CMK (cell line): ENCODE results near the gene CDHR2.
"Not testable (repeated sequence)": the region's sequence is repeated elsewhere in the genome, so short reads cannot be mapped to it uniquely, and the experiment has no call there.

Source experiments
- DNase-seq: peaks from one replicate; pipeline ENCODE4 v3.0.0-alpha.2; 2010; ENCODE audit warnings: low read depth

CDHR2 gene

DNA sequence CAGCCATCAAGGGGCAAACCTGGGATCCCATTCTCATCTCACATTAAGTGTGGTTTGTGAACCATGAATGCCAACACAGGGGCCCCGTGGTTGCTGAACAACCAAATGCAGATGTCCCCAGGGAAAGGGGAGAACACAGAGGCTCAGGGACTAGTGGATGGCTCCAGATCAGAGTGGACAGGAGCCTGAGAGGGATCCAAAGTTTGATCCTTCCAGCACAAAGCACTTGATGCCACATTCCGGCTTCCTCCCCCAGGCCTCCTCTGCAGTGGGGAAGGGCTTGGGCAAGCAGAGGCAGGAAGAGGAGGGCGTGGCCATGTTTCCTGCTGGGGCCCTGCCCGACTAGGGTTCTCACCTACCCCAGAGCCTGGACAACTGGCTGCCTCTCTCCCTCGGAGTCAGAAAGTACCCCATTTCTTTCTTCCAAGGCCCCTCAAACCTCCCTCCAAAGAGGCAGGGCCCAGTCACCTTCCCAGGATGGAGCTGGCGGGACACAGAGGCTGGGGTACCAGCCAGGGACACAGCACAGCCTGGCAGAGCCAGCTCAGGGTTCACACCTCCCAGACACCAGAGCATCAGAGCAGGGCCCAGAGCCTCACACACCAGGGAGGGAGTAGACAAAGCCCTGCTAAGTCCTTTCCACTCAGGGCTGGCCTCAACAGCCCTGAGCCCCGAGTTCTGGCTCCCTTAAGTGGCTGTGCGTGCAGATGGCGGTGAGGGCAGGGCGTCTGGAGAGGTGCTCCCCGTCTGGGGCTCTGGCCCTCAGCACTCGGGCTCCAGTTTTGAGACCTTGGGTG, 7.6 kb upstream of the CDHR2 start:
- DNase-seq = peak; percentile 73

DNA sequence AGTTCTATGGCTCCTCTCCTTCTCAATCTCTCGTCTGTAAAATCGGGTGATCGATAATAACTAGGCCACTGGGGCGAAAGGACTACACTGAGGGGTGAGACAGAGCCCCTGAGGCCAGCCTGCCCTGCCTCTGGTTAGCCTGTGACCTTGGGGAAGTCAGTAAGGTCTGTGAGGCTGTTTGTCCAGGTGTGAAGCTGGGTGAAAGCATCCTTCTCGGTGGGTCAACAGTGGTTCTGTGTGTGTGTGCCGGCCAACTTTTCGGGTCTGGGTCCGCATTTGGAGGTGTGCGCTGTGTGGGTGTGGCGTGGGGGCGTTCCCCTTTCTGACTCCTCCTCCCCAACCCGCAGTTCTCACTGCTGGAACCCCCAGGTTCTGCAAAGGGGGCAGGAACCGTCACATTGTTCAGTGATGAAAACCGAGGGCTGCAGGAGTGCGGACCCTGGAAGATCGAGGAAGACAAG, 7.0 kb upstream of the CDHR2 start:
- DNase-seq = no peak

DNA sequence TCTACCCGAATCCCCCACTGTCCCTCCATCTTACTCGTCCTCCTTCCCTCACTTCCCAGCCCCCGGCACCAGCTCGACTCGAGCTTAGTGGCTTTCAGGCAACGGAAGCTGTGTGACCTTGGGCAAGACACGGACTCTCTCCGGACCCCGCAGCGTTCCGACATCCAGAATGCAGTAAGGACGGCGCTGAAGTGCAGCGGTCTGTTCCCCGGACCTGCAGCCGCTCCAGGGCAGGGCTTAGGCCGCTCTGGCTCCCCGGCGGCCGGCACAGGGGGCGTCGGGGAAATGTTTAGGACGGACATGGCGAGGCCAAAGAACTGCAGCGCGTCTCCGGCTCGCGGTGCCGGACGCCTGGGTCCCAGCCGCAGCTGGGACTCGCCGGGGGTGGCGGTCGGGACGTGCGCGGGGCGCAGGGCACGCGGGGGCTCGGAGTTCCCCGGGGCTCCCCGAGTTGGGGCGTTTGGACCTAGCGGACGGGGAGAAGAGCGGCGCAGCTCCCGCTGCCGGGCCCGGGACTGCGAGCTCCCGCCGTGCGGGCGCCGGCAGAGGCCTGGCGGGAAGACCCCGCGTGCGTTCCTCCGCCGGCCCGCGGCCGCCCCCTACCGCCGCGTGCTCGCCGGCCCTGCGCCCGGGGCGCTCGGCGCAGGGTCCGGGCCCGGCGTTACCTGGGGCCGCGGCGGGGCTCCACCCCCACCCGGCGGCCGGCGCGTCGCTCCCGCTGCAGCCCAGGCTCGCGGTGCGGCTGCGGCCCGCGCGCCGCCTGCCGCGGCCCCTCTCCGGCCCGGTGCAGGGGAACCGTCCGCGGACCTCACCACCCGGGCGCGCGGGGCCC, 6.3 kb upstream of the CDHR2 start:
- no peak for DNase-seq

DNA sequence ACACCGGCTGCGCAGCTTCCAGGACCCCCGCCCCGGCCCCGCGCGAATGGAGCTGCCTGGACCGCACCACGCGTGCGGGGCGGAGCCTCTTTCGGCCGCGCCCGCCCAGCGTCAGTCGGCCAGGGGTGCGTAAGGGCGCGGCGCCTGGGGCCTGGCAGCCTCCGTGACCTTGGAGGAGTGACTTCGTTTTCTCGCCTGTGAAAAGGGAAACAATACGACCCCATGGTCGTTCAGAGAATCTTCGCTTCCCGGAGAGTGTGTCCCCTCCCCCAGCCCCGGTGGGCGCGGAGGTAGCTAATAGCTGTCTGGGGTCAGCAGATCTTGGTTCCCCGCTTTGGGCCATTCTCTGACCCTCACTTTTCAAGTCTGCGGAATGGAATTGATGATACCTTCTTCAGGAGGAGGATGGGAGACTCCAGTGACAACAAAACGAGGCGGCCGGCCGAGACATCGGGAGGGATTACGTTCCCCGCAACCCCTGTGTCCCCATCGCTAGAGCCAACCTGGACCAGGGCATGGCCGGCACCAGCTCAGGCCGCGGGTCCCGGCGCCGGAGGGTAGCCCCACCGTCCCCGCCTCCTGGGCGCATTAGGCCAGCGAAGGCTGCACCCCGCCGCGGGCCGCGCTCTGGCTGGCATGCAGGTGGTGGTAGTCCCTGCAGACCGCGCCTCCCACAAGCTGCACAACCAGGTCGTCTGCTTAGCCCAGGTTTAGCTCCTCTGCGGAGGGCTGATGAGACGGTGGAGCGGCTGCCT, 5.5 kb upstream of the CDHR2 start:
- no peak for DNase-seq

DNA sequence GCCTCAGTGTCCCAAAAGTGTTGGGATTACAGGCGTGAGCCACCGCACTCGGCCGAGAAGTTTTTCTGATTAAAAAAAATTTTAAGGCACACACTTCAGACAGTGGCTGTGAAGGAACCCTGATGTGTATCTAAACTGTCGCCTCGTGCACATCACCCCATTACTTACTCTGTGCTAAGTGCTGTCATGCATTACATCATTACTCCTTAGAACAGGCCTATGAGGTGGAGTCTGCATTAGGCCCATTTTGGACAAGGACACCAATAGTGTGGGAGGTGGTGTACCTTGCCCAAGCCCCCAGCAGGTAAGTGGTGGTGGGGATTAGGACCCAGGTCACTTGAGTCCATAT, 3.8 kb upstream of the CDHR2 start:
- no peak for DNase-seq

DNA sequence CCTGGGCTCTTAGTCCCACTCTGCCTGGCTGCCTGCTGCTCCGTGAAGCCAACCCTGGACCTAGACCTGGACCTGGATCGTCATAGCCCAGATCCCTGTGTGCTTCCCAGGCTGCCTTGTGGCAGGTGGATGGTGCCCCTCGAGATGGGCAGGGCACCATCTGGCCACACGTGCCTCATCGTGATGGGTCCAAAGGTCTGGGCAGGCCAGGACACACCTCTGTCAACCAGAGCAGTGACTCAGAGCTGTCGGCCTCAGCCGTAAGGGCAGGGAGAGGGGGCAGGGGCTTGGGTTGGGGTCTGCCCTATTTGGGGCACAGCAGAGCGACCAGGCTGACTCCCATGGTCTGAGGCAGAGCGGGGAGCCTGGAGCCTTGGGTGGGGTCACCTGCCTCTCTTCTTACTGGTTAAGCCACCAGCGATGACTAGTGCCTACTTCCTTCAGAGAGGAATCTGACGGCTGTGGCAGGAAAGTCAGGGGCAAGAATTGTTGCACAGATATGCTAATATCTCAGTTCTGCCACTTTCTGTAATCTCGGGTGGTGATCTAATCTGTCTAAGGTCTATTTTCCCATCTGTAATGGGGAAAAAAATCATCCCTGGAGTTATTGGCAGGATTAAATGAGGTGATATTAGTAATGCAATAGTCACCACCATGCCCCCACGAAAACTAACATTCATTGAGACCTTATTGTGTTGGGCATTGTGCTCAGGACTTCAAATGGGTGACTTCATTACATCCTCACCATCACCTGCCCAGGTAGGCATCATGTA, 3.2 kb upstream of the CDHR2 start:
- DNase-seq = no peak

DNA sequence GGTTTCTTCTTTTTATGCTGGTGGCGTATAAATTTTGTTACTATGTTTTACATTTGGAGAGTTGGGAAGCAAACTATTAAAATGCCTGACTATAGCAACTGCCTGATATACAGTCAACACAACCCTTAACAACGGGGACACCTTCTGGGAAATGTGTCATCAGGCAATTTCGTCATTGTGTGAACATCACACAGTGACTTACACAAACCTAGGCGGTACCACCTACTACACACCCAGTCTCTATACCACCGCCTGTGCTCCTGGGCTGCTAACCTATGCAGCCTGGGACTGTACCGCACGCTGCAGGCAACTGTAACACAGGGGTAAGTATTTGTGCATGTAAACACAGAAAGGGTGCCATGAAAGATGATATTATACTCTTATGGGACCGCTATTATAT, 1.3 kb upstream of the CDHR2 start:
- DNase-seq = no peak

DNA sequence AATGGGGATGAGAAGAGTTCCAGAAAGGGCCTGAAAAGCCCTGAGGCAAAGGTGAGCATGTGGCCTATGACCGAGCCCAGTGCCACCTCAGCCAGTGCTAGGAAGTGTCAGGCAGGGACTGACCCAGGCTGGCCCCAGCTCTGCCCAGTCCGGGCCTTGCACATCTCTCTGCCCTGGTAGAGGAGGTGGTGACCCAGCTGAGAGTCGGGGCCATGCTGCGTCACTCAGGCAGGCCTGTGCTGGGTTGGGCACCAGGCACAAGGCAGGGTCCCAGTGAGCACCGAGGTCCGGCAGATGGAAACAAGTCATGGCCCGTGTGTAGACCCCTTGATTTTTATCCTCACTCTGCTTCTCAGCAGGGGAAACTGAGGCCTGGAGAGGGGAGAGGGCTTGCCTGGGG, 729 bp downstream of the CDHR2 start:
- no peak for DNase-seq

DNA sequence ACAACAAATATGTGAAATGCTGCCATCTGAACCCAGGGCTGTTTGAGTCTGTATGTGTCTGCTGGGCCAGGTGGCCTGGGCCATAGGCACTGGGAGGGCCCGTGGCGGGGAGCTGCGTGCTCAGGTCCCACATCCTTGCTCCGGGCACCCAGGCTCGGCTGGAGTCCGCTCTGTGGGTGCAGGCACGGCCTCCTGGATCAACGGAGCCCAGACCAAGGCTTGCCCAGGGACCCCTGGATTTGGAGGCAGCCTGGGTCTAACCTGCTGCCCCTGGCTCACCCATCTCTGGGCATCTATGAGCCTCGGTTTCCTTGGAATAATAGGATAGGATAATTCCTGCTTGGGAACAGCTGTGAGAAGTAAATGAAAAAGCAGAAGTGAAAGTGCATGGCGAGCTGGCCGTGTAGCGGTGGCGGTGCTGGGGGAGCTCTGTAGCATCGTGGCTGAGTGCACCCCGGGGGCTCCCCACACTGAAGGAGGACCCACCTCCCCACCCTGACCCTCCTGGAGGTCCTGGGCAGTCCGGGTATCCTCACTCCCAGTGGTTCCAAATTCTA, 1.2 kb downstream of the CDHR2 start:
- no peak for DNase-seq

DNA sequence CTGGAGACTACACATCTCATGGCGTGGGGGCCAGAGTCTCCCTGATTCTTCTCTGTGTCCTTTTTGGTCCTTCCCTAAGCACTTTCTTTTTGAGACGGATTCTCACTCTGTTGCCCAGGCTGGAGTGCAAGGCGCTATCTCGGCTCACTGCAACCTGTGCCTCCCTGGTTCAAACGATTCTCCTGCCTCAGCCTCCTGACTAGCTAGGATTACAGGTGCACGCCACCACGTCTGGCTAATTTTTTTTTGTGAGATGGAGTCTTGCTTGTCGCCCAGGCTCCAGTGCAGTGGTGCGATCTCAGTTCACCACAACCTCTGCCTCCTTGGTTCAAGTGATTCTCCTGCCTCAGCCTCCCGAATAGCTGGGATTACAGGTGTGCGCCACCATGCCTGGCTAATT, 1.8 kb downstream of the CDHR2 start:
- DNase-seq = not testable (repeated sequence)

DNA sequence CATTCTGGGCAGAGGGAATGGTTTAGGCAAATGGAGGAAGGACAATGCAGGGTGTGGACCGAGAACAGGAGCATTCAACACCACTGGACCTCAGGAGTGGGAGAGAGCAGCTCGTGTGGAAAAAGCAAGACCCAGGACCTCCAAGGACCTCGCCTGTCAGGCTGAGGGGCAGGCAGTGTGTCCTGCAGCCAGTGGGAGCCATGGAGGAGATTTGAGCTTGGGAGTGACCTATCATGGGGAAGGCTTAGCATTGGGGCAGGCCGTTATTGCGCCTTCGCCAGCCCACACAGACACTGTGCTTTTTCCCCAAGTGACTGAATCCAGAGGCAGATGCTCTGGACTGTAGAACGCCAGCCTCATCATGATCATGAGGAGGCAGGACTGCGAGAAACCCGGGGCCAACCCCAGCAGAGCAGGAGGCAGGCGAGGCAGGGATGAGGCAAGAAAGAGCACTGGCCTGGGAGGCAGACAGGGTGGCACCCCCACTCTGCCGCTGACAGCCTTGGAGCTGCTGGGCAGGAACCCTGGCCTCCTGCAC, 3.3 kb downstream of the CDHR2 start:
- DNase-seq = no peak

DNA sequence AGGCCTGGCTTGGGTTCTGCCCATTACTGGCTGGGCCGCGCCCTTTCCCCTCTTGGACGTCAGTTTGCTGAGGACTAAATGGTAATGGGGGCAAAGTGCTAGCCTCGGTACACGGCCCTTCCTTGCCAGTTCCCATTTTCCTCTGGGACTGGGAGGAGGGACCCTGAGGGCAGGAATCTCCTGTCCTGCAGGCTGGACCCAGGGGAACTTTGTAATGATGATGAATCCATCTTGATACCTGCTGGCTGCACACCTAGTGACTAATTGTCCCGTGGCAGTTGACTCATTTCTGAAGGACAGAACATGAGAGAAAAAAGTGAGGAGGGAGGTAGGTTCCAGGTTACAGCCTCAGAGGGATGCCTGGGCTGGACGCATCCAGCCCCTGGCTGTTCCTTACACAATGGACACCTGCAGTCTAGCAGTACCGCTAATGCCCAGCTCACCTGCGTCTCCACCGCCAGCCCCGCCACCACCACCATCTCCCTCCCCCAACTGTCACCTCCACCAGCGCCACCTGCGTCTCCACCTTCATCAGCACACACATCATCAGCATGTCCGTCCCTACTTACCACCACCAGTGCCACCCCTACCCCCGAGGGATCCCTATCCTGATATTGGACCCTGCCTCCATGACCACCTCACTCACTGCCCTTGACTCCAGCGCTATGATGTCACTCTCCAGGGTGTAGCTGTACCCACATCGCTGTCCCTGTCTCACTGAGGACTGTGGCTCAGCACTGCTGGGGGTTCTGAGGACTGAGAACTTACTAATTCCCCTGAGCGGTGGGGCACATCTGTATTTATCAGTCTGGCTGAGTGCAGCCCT, 4.3 kb downstream of the CDHR2 start:
- DNase-seq = no peak

DNA sequence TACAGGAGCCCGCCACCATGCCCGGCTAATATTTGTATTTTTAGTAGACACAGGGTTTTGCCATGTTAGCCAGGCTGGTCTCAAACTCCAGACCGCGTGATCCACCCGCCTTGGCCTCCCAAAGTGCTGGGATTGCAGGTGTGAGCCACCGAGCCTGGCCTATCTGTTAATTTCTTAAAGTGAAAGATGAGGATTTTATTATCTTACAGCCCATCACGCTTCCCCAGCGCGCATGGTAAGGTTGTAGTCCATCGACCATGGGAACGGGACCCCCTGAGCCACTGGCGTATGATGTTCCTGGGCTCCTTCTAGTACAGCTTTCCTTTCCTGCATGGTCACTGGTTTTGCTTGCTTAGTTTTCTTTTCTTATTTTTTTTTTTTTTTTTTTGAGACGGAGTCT, 8.7 kb downstream of the CDHR2 start:
- DNase-seq = no peak

DNA sequence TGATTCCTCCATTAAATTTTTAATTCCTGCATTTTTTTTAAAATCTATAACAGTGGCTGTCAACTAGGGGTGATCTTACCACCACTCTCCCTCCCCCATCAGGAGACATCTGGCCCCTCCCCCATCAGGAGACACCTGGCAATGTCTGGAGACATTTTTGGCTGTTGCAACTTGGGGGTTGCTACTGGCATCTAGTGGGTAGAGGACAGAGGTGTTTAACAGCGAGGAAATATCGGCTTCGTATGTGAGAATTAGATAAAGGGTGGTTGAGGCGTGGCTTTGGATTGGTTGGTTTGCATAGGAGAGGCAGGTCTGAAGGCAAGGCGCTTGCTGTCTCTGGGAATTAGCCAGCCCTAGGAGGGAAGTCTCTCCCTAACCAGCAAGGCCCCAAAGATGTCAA, 10.5 kb downstream of the CDHR2 start:
- no peak for DNase-seq

DNA sequence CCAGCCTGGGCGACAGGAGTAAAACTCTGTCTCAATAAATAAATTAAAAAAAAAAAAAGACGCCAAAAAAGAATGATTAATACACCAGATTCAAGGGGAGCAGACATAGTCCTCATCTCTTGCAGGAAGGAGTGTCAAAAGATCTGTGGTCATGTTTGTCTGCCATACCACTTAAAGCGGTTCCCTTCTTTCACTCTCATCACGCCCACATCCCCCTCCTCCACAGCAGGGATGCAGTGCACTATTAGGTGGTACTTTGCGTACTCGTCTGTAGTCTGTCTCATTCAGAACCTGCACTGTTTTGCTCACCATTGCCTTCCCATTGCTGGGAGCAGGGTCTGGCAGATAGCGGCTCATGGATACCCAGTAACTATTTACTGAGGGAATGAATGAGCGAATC, 11.2 kb downstream of the CDHR2 start:
- no peak for DNase-seq

DNA sequence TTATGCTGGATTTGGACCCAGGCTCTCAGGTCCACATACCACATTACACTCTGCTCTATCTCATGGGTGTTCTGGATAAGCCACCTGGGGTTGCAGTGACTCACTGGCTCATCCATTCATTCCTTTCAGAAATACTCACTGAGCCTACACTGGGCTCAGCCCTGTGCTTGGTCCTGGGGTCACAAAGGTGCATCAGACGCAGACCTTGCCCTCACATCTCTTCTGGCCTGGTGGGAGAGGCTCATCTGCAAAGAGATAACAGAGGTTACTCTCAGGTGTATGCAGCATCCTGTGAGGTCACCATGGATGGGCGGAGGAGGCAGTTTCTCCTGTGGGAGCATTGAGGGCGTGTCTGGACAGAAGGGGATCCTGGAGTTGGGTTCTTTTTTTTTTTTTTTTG, 12.1 kb downstream of the CDHR2 start:
- DNase-seq = no peak

DNA sequence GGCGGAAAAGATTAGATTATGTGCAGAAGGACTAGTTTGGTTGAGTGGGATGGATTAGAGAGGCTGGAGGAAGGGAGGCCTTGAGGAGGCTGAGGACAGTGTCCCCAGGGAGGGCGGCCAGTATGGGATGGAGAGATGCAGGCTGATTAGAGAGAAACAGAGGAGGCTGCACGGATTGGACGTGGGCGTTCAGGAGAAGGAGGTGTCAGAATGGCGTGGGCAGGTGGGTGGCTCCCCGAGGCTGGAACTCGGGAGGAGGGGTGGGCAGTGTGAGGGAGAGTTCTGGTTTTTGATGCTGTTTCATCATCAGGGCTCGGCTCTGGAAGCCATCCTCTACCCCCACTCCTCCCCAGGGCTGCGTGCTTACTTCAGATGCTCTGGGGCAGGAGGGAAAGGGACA, 13.0 kb downstream of the CDHR2 start:
- no peak for DNase-seq

DNA sequence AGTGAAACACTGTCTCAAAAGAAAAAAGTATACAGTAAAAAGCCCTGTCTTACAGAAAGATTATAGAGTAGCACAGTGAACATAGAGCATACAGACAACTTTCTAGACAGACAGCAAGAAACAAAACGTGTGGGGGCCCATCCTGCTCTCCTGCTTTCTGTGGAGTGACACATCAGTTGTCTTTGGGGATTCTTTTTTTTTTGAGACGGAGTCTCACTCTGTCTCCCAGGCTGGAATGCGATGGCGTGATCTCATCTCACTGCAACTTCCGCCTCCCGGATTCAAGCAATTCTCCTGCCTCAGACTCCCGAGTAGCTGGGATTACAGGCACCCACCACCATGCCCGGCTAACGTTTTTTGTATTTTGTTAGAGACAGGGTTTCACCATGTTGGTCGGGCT, 14.9 kb downstream of the CDHR2 start:
- no peak for DNase-seq

DNA sequence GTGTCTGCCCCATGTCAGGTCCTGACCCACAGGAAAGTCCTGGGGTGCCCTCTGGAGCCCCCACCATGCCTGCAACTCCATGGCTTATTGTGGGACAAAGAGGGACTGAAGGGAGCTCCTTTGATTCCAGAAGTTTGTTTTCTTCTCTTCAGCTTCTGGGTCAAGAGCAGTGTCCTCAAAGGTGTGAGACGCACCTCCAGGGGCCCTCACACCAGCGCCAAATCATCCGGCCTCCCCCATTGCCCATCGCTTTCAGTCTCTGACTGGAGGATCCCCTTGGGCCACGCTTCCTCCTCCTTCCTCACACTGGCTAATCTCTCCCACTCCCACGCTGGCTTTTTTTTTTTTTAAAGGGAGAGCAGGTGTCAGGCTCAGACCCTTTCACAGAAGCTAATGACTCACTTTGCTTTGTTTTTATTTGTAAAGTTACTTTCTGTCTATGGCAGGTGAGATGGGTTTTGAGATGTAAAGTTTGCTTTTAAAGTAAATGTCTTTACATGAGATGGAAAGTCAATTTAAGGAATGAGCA, 16.7 kb downstream of the CDHR2 start:
- no peak for DNase-seq

DNA sequence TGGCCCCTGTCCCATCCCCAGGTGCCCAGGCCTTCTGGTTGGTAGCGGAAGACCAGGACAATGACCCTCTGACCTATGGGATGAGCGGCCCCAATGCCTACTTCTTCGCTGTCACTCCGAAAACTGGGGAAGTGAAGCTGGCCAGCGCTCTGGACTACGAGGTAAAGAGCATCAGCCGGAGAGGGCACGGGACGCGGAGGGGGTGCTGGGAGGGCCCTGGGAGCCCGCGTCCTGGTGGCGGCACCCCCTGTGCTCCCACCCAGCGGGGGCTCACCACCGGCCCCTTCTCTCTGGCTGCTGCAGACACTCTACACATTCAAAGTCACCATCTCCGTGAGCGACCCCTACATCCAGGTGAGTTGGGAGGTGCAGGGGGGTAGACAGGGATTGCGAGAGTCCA, 19.5 kb downstream of the CDHR2 start:
- DNase-seq = no peak
